GM19099 (cell line): ENCODE data around the gene PNRC1.

Experiments used
- POLR2A ChIP-seq: IDR thresholded peaks from 3 replicates; pipeline ENCODE4 v1.6.1; 2011; ENCODE audit warnings: low read depth; ENCODE audit not compliant: insufficient read length; ENCODE audit errors: extremely low read depth

The PNRC1 gene

DNA sequence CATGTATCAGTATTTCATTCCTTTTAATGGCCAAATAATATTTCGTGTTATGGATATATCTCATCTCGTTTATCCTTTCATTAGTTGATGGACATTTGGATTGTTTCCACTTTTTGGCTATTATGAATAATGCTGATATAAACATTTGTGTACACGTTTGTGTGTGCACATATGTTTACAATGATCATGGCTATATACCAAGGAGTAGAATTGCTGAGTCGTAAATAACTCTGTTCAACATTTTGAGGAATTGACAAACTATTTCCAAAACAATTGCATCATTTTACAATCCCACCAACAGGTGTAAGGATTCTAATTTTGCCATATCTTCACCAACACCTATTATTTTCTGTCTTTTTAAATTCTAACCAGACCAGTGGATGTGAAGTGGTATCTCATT lies 26.3 kb upstream of the PNRC1 start:
- TF ChIP-seq POLR2A: no peak

DNA sequence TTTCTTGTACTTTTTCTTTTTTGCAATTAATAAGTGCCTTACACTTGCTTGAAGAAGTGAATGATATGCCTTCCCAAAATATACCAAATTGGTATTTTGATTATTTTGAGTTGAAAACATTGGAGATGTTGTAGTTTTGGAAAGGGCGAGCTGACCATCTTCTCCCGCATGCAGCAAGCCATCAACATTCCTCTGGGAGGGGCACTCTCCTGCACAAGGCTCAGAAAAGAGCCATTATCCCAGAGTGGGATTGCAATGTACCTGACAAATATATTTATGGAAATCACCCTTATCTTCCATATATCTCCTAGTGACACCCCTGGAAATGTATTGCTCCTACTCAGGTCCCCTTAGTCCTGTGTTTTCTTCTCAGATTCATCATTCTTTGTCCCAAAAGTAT lies 22.8 kb upstream of the PNRC1 start:
- TF ChIP-seq POLR2A: no peak

DNA sequence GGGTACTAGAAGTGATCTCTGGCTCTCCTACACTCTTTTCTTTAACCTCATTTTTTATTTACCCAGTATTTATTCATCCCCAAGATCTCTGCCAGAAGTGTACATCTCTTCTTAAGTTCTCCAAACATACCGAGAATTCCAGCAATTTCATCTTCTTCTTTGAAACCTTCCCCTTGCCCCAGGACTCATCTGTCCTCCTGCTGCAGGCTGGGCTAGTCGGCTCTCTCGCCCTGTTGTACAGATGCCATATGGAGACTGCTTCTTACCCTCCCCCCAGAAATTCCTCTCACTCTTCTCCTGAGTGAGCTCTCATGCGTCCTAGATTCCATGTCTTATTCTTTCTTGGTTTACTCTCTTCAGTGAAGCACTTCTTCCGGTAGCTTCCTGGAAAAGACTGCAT lies 21.9 kb upstream of the PNRC1 start:
- no peak for TF ChIP-seq POLR2A

DNA sequence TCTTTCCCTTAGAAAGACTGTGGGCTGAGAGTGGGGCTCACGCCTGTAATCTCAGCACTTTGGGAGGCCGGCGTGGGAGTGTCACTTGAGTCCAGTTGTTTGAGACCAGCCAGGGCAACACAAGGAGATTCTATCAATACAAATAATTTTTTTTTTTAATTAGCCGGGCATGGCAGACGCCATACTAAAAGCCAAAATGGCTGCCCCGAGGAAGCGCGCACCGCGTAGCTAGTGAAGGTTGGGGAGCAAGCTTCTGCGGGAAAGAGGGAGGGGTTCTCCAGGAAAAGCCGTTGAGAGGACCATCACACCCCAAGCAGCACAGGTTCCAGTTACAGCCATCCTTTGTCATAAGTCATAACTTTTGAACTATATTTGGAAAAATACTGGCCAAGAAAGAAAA lies 21.3 kb upstream of the PNRC1 start:
- no peak for TF ChIP-seq POLR2A

DNA sequence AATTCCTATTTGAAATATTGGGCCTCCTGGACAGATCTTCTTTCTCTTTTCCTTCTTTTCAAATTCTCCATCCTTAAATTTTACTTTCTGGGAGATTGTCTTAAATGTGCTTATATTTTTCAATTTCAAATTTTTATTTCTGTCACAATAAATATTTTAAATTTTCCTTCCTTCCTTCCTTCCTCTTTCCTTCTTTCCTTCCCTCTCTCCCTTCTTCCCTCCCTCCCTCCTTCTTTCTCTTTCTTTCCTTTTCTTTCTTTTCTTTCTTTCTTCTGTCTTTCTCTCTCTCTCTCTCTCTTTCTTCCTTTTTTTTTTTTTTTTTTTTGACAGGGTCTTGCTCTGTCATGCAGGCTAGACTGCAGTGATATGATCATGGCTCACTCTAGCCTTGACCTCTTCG lies 16.7 kb upstream of the PNRC1 start:
- no peak for TF ChIP-seq POLR2A

DNA sequence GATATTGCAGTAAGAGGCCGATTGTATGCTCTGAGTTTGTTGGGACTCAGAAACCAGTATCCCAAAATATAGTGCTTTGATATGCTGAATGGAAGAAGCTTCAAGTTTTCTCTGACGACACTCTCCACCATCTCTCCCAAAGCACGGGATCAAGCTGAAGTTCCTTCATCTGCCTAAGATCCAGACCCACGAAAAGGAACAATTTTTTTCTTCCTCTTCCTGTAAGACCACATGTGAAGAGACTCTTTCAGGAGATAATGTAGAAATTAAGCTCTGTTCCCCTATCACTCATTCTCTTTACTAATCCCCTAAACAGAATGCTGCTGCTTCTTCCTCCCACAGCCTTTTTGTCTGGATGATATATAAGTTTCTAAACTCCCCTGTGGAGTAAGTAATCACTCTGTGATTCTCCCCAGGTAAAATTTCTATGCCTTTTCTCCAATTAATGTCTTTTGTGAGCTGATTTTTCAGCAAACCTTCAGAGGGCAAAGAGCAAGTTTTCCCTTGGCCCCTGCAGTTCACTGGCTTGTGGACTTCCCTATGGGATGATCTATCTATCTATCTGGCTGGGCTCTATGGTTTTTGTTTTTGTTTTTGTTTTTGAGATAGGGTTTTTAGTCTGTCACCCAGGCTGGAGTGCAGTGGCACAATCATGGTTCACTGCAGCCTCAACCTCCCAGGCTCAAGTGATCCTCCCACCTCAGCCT lies 13.5 kb upstream of the PNRC1 start:
- TF ChIP-seq POLR2A: no peak

DNA sequence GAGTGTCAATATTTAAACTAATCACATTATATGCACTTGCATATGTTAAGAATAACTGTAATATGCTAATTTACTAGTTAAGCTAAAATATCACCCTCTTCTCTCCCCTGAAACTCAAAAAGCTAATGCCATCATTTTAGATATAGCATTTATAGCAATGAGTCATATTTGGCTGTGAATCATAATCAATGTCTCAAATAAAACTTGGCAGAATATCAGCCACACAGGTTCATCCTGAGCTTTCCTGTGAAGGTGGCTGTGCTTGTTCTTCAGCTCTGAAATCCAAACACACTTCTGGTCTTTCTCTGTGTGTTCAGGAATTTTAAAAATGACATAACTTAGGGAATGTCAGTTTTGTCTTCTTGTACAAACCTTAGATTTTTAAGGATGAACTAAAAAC lies 12.8 kb upstream of the PNRC1 start:
- no peak for TF ChIP-seq POLR2A

DNA sequence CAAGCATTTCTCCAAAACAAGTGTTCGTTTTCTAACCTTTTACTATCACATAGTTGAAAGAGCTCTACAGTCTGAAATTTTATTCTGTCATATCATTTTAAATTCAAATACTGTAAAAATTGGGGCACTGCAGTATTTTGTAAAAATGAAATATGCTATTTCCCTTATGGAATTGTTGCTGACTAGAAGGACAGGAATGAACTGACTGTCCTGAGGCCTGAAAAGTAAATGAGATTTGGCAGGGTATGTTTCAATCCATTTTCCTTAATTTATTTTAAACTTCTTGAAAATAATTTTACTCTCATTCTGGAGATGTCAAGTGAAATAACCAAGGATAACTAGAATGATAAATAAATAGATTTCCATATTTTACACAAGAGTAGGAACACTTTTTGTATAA lies 11.9 kb upstream of the PNRC1 start:
- TF ChIP-seq POLR2A: no peak

DNA sequence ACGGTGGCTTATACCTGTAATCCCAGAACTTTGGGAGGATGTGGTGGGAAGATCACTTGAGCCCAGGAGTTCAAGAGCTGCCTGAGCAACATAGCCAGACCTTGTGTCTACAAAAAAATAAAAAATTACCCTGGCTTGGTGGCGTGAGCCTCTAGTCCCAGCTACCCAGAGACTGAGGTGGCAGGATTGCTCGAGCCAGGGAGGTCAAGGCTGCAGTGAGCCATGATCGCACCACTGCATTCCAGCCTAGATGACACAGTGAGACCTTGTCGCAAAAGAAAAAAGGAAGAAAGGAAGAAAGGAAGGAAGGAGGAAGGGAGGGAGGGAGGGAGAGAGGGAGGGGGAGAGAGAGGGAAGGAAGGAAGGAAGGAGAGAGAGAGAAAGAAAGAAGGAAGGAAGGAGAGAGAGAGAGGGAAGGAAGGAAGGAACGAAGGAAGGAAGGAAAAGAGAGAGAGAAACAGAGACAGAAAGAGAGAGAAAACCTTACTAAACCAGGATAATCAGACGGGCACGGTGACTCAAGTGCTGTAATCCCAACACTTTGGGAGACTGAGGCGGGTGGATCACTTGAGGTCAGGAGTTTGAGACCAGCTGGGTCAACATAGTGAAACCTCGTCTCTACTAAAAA lies 10.9 kb upstream of the PNRC1 start:
- no peak for TF ChIP-seq POLR2A

DNA sequence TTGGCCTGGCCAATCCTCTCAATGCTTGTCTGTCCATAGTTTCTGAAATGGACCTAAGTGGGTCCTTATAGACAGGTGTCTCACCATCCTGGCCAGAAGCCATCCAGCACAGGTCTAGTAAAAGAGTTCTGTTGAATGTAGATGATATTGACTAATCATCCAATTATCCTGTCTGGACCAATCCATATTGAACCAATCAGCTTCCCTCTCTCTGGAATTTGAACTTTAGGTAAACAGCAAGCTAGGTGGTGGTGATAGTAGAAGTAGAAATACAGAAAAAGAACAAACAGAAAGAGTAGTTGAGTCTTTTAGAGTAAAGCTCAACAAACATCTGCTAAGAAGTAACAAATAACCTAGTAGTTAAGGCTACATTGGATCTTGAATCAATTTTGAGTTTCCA lies 9.5 kb upstream of the PNRC1 start:
- TF ChIP-seq POLR2A: no peak

DNA sequence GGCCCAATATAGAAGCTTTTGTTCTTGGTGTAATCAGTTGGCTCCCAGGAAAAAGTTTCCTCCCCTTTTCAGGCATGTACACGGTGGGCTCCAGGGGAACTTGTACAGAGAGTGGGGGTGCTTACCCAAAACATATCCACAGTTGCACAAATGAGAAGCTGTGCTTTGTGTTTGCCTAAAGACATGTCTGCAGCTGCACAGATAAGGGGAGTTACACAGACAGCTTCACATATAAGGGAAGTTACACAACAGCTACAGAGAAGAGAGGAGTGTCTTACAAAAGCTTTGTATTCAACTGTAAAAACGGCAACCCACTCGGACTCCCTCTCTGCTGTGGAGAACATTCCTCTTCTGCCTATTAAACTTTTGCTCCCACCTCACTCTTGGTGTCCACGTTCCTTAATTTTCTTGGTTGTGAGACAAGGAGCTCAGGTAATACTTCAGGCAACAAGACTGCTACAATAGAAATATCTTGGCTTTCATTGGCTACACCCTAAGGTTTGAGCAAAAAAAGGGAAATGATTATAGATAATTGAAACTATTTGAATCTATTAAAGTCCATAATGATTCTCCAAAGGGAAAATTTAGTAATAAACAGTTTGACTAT lies 7.4 kb upstream of the PNRC1 start:
- no peak for TF ChIP-seq POLR2A

DNA sequence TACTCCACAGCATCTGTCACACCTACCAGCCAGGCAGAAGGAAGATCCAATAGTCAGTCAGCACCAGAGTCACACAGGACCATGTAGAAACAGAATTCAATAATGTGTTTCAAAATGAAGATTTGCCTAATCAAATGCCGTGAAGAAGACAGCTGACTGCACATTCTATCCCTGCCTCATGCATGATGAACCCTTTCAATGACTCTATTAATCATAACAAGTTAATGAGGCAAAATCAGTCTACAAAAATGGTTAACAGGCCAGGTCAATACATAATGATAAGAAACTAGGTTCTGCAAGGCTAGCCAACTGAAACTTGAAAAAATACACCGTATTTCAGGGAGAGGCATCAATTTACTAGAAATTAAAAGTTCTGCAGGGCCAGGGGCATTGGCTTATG lies 6.7 kb upstream of the PNRC1 start:
- TF ChIP-seq POLR2A: no peak

DNA sequence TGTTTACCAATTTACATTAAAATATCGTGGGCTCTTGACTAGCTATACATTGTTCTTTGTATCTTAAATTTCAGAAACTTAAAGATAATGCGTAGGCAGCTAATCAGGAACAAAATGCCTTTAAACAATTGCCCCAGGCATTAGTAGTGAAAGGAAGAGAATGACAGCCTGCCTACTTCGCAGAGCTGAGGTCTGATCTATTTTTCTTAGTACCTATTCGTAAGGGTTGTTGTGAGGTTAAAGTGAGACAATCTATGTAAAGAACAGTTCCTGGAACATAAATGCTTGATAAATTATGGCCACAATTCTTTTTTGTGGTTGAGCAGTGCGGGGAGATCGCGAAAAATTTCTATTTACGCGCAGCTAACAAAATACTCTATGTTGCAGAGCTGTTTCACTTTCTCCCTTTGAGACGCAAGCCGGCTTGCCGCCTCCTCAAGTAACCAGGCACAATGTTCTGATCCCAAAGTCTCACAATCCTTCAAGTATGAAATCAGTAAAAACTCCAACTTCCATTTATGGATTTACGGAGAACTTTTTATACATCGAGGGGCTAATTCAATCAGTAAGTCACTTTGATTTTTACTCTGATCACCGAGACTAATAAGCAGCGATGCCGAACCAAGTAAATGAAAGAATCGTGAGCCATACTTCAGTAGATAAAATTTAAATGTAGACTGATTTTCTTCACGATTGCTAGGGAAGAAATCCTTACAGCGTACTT lies 878 bp upstream of the PNRC1 start:
- TF ChIP-seq POLR2A: peak; percentile 14

DNA sequence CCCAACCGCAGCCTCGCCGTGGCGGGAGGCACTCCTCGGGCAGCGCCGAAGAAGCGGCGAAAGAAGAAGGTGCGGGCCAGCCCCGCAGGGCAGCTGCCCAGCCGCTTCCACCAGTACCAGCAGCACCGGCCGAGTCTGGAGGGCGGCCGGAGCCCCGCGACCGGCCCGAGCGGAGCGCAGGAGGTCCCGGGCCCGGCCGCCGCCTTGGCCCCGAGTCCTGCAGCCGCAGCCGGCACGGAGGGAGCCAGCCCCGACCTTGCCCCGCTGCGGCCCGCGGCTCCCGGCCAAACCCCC lies 525 bp downstream of the PNRC1 start:
- no peak for TF ChIP-seq POLR2A

DNA sequence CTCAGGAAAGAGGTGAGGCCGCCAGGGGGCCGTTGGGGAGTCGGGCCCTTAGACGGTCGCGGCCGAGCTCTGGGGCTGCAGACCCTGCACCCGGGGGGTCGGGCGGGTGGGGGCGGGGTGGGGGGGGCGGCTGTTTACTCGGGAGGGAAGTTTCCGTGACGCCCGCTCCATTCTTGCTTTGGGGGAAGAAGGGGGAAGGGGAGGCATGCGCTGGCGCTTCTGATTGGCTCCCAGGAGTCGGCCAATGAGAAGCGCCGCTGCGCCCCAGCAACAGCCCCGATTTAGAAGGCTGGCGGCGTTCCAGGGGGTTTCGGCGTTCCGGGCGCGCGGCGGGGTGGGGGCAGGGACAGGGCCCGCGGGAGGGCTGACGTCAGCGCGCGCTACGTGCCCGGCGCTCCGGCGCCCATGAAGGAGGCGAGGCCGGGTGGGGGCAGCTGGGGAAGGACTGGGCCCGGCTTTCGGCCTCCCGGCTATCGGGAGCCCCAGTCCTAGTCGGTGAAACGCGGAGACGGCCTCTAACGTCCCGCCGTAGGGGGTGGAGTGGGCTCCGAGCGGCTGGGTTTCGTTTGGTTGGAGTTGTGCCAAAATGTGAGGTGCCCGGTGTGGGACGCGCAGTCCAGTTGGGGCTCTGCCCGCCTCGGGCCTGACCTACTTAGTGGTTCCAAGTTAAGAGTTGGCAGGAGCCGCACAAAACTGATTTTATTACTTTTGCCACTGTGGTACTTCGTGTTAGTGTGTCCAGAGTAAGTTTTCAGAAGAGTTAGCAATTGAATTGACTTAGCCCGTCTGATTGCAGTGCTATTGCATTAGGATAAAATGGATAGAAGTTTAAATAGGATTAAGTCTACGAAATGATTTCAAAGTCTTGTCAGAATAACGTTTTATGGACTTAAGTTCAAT lies 1.1 kb downstream of the PNRC1 start:
- TF ChIP-seq POLR2A: peak; percentile 89
